ENCODE results near the gene RLBP1.

DNA sequence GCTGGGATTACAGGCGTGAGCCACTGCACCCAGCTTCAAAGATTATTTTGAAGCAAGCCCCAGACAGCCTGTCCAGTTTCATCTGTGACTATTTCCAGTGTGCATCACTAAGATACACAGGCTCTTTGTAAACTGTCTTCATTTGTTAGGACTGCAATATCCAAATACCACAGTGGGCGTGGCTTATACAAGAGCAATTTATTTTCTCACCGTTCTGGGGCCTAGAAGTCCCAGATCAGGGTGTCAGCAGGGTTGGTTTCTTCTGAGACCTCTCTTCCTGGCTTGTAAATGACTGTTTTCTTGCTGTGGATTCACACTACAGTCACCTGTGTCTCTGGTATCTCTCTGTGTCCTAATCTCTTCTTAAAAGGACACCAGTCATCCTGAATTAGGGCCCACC, 59.7 kb downstream of the RLBP1 start:
- TF ChIP-seq RAD21 (IDR thresholded peaks at IDR 0.05; ENCODE audit: low read length): no peak
- TF ChIP-seq, protein P1, sequence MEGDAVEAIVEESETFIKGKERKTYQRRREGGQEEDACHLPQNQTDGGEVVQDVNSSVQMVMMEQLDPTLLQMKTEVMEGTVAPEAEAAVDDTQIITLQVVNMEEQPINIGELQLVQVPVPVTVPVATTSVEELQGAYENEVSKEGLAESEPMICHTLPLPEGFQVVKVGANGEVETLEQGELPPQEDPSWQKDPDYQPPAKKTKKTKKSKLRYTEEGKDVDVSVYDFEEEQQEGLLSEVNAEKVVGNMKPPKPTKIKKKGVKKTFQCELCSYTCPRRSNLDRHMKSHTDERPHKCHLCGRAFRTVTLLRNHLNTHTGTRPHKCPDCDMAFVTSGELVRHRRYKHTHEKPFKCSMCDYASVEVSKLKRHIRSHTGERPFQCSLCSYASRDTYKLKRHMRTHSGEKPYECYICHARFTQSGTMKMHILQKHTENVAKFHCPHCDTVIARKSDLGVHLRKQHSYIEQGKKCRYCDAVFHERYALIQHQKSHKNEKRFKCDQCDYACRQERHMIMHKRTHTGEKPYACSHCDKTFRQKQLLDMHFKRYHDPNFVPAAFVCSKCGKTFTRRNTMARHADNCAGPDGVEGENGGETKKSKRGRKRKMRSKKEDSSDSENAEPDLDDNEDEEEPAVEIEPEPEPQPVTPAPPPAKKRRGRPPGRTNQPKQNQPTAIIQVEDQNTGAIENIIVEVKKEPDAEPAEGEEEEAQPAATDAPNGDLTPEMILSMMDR (conservative IDR thresholded peaks at IDR 0.05; ENCODE audit: low read depth, low read length): no peak
- TF ChIP-seq POLR2A (IDR thresholded peaks at IDR 0.05; ENCODE audit: low read depth, low read length): no peak
- TF ChIP-seq CHD1 (IDR thresholded peaks at IDR 0.05; ENCODE audit: low read depth, low read length): no peak
